Measurements from ENCODE around the gene CASP7.
"Not testable (repeated sequence)": the region's sequence is repeated elsewhere in the genome, so short reads cannot be mapped to it uniquely, and the experiment has no call there.

CASP7 gene

DNA sequence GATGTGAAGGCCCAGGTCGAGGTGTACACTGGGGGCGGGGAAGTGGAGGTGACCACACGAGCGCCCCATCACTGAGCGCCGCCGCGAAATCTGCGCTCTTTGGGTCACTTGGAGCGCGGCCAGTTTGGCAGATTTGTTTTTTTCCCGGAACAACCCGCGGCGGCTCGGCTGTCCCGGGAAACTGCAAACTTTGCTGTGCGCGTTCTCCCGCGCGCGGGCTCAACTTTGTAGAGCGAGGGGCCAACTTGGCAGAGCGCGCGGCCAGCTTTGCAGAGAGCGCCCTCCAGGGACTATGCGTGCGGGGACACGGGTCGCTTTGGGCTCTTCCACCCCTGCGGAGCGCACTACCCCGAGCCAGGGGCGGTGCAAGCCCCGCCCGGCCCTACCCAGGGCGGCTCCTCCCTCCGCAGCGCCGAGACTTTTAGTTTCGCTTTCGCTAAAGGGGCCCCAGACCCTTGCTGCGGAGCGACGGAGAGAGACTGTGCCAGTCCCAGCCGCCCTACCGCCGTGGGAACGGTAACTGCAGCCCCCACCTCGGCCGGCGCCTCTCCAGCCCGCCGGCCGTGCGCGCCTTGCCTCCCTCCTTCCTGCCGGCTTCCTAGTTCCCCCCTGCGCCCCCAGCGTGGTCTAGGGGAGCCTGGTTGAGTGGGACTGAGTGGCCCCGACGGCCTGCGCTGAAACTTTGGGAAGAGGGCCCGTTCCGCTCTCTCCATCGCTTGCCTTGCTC lies at the start of gene CASP7:
Gene CASP7 (plus strand): TSS at position 450 of the 727 bp plus-strand sequence. CDS start 17,582 bp downstream, outside the sequence.
- peak; percentile 74 for DNase-seq

DNA sequence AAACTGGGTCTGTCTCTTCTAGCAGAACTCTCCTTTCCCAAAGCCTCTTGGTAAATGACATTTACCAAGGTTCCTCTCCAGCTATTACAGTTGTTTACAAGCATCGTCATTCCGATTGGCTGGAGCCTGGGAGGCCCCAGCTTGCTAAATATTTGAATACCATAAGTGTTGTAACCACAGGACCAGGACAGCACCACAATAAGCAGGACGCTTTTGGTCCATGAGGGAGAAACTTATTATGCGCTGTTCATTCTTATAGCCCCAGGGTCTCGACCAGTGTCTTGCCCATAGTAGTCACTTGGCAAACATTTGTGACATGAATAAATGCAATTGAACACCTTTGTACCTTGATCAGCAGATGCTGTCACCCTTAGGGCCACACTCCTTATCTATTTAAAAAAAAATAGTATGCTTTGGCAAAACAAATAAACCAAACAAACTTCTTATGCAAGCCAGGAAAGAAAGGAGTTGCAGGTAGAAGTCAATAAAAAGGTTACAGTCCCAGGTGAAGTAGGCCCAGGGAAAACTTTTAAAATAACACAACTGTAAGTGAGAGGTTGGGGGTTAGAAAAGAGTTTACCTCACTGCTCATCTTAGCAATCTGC lies 48.7 kb upstream of the CASP7 start:
- DNase-seq = no peak

DNA sequence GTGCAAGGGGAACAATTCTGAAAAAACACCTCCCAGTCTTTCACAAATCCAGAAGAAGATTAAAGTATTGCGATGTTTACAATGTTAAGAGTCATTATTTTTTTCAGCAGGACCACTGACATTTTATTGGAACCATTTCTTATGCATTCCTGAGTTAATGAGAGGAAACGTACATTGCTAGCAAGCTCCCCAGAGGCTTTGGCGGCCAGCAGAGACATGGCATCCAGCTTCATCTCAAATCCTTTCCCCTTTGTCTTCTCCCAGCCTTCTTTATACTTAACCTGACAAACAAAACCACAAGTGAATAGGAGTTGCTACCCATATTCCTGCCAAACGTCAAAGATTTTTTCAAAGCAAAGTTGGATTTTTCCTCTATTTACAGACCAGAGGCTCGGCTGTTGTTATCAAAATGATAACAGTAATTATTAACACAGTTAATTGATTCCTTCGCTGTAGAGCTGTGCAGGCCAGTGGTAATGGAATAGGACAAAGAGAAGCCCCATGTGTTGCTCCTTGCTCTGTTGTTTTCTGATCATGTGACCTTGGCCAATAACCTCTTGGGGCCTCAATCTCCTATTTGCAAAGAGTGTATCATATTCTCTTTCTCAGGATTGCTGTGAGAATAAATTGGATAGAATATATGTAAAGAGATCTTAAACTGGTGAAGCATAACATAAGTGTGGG lies 47.9 kb upstream of the CASP7 start:
- DNase-seq = no peak

DNA sequence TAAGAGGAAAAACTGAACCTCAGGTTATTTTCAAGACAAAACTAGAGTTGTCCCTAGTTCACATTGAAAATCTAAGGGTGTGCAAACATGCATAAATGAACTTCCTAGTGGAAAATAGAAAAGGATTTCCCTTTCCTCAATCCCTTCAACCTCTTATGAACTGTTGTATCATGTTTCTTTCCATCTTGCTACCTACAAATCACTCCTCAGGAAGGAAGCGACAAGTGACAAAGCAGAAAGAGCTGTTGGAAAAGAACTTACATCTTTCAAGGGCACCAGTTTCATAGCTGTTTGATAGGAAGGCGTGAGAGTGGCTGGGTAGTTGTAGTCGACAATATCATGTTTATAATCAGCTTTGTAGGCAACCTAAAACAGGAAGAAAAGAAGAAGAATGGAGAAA lies 39.7 kb upstream of the CASP7 start:
- DNase-seq = no peak

DNA sequence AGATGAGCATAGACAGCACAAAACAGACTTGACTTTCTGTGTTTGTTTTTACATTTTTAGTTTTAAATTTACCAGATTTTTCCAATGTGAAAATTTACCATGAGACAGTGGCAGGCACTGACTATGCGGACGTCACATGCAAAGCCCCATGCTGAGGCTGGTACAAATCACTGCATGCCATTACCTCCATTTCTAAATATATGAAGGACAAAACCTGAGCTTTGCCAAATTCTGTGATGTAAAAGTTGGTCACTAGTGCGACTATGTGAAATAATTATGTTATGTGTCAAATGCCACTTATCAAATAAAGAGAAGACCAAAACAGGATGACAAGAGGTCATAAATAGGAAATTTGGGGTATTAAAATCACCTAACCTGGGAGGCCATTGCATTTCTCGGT lies 38.0 kb upstream of the CASP7 start:
- DNase-seq = no peak

DNA sequence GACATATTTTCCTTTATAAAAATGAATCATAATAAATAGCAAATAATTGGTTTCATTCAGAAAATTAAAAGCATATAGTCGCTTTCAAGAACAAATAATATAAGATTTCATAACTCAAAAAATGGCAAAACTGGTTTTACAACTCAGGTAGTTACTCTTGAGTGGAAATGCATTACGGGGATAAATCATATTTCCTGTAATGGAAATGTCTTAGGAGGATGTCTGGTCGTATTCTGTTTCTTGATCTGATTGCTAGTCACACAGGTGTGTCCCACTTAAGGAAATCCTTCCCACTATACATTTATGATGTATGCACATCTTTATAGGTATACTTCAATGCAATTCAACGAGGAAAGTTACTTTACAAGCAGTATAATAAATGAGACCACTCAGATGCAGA lies 36.5 kb upstream of the CASP7 start:
- no peak for DNase-seq

DNA sequence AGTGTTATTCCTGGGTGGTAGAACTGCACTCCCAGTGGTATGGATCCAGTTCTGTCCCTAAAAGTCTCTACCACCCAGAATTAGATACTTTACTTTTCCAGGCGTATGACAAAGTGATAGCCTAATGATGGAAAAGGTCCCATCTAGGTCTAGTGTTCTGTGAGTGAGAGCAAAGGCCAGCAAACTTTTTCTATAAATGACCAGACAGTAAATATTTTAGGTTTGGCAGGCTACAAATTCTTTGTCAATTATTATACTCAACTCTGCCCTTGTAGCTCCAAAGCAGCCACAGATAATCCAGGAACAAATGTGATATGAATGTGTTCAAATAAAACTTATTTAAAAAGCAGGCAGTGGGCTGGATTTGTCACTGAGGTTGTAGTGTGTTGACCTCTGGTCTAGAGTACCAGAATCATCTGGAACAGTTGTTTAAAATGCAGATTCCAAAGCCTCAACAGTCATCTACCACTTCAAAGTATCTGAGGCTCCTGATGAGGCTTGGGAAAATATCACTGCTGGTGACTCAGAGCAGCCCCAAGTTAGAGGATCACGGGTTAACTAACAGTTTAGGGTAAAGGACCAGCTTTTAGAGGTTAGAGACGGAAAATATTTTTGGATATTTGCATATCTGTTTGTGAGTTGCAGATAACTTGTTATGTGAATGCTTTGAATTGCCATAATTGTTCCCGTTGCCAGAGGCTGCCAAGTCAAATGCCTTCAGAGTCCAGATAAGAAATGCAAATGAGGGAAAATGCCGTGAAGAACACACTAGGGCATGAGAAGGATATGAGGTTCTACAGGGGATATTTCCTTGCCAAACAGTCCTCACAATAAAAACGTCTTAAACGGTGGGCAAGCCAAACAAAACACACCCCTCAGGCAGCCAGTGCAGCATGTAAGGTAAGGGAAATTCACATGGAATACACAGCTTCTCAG lies 35.3 kb upstream of the CASP7 start:
- DNase-seq = no peak

DNA sequence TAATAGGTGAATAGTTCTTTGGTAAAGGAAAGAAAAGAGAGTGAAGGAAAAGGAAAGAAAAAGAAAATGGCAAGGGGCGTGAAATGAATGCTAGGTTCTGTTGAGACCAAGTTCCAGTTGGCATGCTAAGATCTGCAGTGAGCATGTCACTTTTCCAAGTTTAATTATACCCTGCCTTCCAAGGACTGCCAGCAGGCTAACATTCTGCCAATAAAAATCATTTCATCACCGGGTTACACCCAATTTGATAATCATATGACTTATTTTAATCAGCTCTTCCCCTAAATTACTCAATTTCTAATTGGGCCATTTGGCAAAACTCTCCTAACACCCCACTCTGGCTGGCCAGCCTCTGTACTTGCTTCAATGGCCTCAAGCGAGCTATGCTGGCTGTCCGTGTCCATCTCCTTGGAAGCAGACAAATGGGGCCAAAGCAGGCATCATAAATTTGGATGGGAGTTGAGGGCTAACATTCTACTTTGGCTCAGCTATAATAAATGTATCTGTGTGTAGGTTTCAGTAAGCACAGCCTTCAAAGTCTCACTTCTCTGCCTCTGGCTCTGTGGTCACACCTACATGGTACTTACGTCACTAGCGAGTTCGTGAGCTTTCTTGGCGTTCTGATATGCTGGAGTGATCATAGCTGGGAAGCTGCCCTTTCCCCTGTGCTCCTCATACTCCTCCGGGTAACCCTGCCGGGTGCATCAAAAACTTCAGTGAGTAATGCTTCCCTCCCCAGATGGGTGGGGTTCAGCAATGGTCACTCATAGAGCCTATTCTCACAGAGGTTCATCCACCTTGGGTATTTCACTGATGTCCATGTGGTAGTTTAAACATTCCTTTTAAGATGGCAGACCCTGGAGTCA lies 33.1 kb upstream of the CASP7 start:
- DNase-seq = no peak

DNA sequence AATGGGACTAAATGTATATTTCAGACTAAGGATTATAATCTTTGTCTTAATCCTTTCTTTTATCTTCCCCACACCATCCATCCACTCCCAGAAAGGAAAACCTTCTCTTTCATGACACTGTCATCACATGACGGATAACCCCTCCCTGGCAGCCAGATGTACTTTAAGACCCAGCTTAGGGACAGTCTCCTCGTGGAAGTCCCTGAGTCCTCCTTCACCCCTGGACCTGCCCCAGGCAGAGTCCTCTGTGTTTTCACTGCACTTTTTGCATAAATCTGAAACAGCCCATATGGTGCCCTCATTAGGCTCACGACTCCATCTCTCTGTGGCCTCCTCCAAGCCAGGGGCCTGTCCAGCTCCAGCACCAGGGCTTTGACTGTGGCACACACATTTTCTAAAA lies 31.9 kb upstream of the CASP7 start:
- DNase-seq = no peak

DNA sequence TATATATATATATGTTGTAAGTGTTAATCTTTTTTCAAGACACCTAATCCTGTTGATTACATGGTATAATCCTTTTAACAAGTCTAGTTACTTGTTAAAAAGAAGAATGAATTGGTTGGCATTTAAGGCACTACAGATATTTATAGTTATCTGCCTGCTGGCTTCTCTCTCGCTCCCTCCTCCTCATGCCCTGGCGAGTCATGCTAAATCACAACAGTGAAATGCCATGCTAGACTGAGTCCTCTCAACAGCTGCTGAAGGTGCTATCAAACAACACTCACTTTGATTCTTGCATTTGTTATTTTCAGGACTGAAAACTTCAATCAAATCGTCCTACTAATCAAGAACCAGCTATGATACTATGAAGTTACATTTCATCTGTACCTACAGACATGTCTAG lies 31.2 kb upstream of the CASP7 start:
- DNase-seq = no peak

DNA sequence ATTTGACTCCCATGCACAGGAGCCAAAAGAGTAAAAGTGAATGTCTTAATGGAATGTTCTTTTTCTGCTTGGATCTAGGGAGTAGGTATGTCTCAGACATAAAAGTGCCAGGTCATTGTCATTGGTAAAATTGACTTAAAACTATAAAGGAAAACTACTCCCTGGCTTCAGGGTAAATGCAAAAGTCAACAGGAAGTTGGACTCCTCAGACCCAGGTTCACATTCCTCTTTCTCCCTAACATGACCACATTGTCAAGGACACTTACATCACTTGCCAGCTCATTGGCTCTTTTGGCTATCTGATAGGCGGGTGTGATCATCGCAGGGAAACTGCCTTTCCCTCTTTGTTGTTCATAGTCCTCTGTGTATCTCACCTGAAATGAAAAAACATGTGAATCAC lies 29.5 kb upstream of the CASP7 start:
- no peak for DNase-seq

DNA sequence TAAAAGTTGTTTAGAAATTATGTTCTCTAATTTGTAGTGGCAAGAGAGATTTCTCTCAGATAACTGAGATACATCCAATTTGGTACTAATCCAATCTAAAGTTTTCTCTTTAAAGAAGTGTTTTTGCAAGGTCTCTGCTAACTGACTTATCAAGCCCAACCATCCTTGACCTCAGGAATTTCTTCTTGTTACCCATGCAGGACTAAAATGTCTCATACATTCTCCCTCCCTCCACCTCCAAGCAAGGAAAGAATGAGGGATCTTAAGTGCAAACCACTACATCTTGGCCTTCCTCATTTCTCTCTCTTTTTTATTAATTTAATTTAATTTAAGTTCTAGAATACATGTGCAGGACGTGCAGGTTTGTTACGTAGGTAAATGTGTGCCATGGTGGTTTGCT lies 28.7 kb upstream of the CASP7 start:
- DNase-seq = no peak

DNA sequence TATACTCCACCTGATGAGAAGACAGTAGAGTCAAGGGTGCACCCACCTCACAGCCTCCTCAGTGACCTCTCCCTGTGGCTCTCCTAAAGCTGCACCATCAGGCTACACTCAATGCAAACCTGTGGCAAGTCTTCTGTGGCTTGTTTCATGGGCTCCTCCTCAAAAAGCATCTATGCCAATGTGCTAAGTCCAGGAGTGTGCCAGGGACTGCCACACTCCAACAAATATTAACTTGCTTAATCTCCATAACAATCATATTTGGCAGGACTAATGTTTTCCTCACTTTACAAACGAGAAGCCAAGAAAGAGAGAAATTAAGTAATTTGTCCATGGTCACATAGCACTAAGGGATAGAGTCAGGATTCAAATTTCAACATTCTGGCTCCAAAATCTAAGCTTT lies 27.8 kb upstream of the CASP7 start:
- no peak for DNase-seq

DNA sequence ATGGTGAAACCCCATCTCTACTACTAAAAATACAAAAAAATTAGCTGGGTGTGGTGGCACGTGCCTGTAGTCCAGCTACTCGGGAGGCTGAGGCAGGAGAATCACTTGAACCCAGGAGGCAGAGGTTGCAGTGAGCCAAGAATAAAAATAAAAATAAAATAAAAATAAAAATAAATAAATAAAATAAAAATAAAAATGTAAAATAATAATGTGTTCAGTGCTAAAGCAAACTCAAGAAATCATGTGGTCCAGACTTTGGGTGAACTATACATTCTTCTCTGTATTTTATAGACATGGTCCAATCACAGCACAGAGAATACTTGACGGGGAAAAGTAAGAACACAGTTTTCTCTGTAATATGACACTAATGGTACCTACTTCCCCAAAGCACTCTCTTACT lies 27.3 kb upstream of the CASP7 start:
- DNase-seq = not testable (repeated sequence)

DNA sequence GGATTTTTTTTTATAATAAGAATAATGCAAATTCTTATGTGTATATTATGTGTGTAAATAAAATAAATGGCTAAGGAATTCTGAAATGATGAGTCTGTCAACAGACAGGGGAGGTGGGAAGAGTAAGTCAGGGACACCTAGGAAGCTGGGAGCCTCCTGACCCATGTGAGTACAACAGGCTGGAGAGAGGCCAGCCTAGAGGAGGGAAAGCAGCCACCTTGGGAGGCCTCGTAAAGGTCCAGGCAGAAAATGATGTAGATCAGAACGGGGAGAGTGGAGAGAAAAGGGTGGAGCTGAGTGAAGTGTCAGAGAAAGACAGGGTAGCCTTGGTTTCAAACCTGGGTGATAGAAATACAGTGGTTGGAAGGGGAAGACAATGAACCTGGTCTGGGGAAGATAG lies 22.8 kb upstream of the CASP7 start:
- no peak for DNase-seq

DNA sequence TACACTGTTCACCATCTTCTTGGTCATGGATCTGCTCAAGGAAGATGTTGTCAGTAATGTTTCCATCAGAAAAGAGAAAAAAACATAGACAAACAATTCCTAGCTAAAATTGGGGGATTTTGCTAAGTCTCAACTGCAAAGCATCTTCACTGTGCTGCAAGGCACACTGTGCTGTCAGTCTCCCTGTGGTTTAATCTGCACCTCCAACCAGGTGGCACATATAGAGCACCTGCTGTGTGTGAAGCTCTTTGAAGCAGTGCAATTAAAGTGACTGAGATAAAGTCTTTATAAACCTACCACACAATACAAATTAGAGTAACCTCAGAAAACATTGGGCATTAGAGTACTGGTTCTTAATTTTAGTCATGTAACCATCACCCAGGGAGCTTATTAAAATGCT lies 22.2 kb upstream of the CASP7 start:
- no peak for DNase-seq

DNA sequence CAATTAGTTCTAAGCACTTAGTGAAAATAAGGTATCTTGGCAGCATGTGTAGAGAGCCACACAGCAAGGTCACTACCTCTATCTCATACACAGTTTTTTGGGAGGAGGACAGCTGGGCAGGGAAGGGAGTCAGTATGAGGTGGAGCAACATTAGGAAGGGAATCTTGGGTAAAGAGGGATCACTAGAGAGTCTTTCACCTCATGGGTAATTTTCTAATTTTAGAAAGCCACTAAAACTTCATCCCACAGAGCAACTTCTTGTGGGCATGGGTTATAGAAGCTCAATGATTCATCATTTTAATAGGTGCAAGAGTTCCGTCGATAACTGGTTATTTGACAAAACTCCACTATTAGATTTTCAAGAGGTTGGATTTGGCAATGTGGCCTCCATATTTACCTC lies 18.4 kb upstream of the CASP7 start:
- no peak for DNase-seq

DNA sequence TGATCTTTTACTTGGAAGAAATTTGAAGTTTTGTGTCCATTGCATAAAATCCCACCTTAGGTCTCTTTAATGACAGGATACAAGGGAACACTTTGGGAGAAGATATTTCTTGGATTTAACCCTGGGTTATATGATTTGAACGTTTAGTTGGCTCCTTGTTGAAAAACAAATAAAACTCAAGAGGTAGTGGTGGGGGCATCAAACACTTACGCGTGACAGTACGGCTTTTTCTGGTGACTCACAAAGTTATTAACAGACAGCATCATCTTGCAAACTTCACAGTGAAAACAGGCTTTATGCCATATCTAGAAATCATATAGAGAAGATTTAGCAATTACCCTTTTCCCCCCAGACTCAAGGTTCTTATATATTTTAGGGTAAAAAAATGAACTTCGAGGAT lies 16.6 kb upstream of the CASP7 start:
- no peak for DNase-seq

DNA sequence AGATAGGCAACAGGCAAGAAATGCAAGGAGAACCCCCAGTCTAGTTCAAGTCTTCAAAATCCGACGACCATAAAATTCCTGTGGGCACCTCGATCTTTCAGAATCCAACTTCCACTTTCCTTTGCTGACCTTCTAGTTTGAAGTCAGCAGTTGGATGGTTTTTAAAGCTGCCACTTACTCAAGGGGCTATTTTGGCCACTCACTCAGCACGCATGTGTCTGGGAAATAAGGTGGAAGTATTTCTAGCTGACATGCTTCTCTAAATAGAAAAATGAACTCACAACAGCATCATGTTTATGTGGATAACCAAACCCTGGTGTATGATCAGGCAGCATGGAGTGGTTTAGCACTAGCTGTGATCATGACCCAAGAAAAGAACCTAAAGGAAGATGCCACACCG lies 15.8 kb upstream of the CASP7 start, which contains the start of gene NRAP:
Gene NRAP (minus strand): TSS at position 134 of the 400 bp plus-strand sequence. CDS start 159 bp downstream, outside the sequence.
- no peak for DNase-seq

DNA sequence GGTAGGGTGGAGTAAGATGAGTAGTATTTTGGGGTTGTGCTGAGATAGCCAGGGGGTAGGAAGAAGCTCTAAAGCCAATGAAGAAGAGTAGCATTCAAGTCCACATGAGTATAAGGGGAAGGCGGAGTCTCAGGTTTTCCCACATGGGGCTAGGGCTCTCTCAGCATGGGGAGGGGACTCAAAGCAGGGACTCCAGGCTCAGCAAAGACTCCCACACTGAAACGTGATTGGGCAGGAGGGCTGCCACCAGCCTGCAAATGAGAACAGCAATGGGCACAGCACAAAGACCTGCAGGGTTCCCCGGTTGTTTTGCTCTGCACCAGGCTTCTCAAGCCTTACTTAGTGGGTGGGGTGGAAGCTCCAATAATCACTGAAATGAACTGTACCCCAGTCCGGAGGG lies 14.4 kb upstream of the CASP7 start:
- DNase-seq = no peak

DNA sequence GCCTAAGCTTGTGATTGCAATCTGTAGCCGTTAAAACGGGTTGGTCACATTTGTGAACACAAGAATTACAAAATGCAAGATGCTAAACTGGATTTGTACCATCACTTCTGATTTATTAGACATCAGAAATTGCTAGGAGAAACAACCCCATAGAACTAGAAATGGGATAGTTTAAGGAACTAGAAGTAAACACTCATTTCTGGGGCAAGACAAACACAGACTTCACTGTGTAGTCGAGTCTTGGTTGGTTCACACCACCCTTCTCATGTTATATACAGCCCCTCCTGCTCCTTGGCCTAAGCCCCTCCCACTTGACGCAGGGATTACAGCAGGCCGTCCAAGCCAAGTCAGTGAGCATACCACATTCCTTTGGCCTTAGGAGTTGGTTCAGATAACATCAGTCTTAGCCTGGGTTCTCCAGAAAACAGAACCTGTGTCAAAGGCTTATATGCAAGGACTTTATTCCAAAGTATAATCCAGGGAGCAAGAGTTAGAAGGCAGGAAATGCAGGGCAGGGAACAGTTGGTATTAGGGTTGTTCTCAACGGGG lies 13.8 kb upstream of the CASP7 start:
- DNase-seq = no peak

Measured in NCI-H1436 (cell line).